ENCODE data around the gene ERGIC3. TPM values are rescaled to one million over a fixed set of nuclear protein-coding genes. Genes with fewer than 3 reads are reported as not detected.
A peak's percentile ranks its signal among the peaks of the same experiment; 100 is the strongest.

The ERGIC3 gene
- total and polyA plus RNA-seq, 2 of the 13 experiments (the other 11 are each of a cell fraction or from before 2014, with no cell fraction given) = 407 to 670 TPM

DNA sequence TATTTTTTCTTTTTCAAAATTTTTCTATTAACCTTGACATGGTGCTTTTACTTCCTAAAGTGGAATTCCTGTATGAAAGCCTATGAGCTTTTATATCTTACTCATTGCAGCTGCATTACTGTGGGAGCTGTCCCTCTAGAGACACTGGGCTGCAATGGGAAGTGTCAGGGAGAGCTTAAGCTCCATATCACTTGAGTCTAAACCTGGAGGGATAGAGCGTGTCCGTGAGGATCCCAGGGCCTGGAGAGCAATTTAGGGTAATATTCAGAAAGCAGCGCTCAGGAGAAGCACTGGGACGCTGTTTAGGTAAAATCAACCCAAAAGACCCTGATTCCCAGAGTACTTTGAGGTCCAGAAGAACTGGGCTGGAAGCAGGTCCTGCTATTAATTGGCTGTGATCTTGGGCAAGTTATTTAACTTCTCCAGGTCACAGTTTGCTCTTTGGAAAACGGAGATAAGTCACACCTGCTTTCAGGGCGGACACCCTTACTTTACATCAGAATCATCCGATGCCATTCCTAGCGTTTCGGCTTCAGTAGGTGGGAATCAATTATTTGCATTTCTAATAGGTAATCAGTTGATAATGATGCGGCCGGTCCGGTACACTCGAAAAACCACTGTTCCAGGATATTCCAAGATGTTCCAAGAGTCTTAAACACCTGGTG, 628 bp upstream of the ERGIC3 start (continued):
- TF ChIP-seq HOXD1 (CRISPR knock-in tag; IDR thresholded peaks at IDR 0.05) = no peak
- no peak for TF ChIP-seq NFYC (CRISPR knock-in tag; IDR thresholded peaks at IDR 0.05)
- no peak for TF ChIP-seq KDM1A (CRISPR knock-in tag; IDR thresholded peaks at IDR 0.05)
- no peak for TF ChIP-seq ZNF350 (CRISPR knock-in tag; IDR thresholded peaks at IDR 0.05; ENCODE audit: borderline replicate concordance, low read depth)
- TF ChIP-seq MAFK (conservative IDR thresholded peaks at IDR 0.05 in 1 of 2, IDR thresholded peaks at IDR 0.05 in 1 of 2; ENCODE audit: low read length in 2 of 2) = no peak
- TF ChIP-seq WIZ (CRISPR knock-in tag; IDR thresholded peaks at IDR 0.05) = no peak; the same call in 1 of the 2 replicates

- Histone ChIP-seq H3K36me3 (replicated peaks in 1 of 2; ENCODE audit: control insufficient read depth in 1 of 2, insufficient read depth in 2 of 2, low read length in 2 of 2) (peaks cover 13 to 27% of the 10 kb centered on the region in 2 experiments; a peak in 4 of 5 replicates), H3K27ac (ENCODE audit: extremely low read length, insufficient read depth, low read length) (no peak overlapping the region), H3K79me2 (ENCODE audit: insufficient read depth, low read length) (peaks cover 11% of the 10 kb centered on the region), H3K4me1 (ENCODE audit: insufficient read depth, low read length) (peaks cover 29% of the 10 kb centered on the region), H3K4me2 (ENCODE audit: low read depth, low read length) (peak overlapping the region; percentile 97), H3K27me3 (ENCODE audit: control insufficient read depth in 1 of 2, insufficient read depth in 2 of 2, low read length in 2 of 2) (no peaks in the 10 kb centered on the region), H4K20me1 (ENCODE audit: insufficient read depth, low read length) (no peaks in the 10 kb centered on the region), H2AFZ (ENCODE audit: low read length) (no peak overlapping the region), H3K9me3 (ENCODE audit: low read length) (no peaks in the 10 kb centered on the region), H3K9ac (ENCODE audit: insufficient read depth, low read depth, low read length) (peak overlapping the region; percentile 93), H3K4me3 (replicated peaks in 1 of 3; ENCODE audit: insufficient read depth in 1 of 3, low read depth in 2 of 3, low read length in 3 of 3) (peak overlapping the region in 2 of 3 experiments; percentile 79 to 93; a peak in 4 of 6 replicates)
- no peak for ATAC-seq
- POLR2A ChIA-PET = interaction anchor here (1.2 to 4.0 kb wide), 7 partner anchors 8 to 259 kb away, joined by 4 to 41 read pairs (median 13); partner anchors contain the start of genes CEP250, EIF6 and RBM39
- CTCF ChIA-PET (ENCODE audit: low intra/inter-chr PET ratio, low total read pairs) = no interaction called here
- no peak for FAIRE-seq
- no TSS peak for BruUV-seq (replicated peaks)
- 100% methylated on average over 1 of the region's 1 CpG for WGBS (ENCODE audit: low lambda C conversion rate)
- in situ Hi-C loops (cut with HindIII; ENCODE audit: extremely low pct_ligation_motif_present, low pct_unique_long_range_greater_than_20kb) = no loop called here
- intact Hi-C loops (cut with micrococcal nuclease; ENCODE audit: unreplicated experiment) = loop anchor here (5.0 kb wide), 2 partner anchors 74 to 76 kb away; partner anchors contain the start of gene SPAG4
- DNase-seq (ENCODE audit: low spot score) = no peak
- TF ChIP-seq, protein P1, sequence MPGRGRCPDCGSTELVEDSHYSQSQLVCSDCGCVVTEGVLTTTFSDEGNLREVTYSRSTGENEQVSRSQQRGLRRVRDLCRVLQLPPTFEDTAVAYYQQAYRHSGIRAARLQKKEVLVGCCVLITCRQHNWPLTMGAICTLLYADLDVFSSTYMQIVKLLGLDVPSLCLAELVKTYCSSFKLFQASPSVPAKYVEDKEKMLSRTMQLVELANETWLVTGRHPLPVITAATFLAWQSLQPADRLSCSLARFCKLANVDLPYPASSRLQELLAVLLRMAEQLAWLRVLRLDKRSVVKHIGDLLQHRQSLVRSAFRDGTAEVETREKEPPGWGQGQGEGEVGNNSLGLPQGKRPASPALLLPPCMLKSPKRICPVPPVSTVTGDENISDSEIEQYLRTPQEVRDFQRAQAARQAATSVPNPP (CRISPR knock-in tag; IDR thresholded peaks at IDR 0.05) = no peak
- TF ChIP-seq FOXO1 (CRISPR knock-in tag; IDR thresholded peaks at IDR 0.05) (no peak), NR2F6 (IDR thresholded peaks at IDR 0.05) (no peak), NR2F6 (CRISPR knock-in tag; IDR thresholded peaks at IDR 0.05) (no peak), MEIS1 (CRISPR knock-in tag; IDR thresholded peaks at IDR 0.05; ENCODE audit: borderline replicate concordance) (0 out of 2 replicates have a peak, but pooled peaks have one; percentile 43), FOXC1 (CRISPR knock-in tag; IDR thresholded peaks at IDR 0.05; ENCODE audit: borderline replicate concordance) (no peak)
- TF ChIP-seq, protein P2, sequence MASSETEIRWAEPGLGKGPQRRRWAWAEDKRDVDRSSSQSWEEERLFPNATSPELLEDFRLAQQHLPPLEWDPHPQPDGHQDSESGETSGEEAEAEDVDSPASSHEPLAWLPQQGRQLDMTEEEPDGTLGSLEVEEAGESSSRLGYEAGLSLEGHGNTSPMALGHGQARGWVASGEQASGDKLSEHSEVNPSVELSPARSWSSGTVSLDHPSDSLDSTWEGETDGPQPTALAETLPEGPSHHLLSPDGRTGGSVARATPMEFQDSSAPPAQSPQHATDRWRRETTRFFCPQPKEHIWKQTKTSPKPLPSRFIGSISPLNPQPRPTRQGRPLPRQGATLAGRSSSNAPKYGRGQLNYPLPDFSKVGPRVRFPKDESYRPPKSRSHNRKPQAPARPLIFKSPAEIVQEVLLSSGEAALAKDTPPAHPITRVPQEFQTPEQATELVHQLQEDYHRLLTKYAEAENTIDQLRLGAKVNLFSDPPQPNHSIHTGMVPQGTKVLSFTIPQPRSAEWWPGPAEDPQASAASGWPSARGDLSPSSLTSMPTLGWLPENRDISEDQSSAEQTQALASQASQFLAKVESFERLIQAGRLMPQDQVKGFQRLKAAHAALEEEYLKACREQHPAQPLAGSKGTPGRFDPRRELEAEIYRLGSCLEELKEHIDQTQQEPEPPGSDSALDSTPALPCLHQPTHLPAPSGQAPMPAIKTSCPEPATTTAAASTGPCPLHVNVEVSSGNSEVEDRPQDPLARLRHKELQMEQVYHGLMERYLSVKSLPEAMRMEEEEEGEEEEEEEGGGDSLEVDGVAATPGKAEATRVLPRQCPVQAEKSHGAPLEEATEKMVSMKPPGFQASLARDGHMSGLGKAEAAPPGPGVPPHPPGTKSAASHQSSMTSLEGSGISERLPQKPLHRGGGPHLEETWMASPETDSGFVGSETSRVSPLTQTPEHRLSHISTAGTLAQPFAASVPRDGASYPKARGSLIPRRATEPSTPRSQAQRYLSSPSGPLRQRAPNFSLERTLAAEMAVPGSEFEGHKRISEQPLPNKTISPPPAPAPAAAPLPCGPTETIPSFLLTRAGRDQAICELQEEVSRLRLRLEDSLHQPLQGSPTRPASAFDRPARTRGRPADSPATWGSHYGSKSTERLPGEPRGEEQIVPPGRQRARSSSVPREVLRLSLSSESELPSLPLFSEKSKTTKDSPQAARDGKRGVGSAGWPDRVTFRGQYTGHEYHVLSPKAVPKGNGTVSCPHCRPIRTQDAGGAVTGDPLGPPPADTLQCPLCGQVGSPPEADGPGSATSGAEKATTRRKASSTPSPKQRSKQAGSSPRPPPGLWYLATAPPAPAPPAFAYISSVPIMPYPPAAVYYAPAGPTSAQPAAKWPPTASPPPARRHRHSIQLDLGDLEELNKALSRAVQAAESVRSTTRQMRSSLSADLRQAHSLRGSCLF (CRISPR knock-in tag; IDR thresholded peaks at IDR 0.05; ENCODE audit: borderline replicate concordance) = no peak
- TF ChIP-seq, protein P3, sequence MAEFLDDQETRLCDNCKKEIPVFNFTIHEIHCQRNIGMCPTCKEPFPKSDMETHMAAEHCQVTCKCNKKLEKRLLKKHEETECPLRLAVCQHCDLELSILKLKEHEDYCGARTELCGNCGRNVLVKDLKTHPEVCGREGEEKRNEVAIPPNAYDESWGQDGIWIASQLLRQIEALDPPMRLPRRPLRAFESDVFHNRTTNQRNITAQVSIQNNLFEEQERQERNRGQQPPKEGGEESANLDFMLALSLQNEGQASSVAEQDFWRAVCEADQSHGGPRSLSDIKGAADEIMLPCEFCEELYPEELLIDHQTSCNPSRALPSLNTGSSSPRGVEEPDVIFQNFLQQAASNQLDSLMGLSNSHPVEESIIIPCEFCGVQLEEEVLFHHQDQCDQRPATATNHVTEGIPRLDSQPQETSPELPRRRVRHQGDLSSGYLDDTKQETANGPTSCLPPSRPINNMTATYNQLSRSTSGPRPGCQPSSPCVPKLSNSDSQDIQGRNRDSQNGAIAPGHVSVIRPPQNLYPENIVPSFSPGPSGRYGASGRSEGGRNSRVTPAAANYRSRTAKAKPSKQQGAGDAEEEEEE (CRISPR knock-in tag; IDR thresholded peaks at IDR 0.05; ENCODE audit: borderline replicate concordance) = no peak
These were observed 1.1 kb downstream of the ERGIC3 start for GRCh38 chr20:35542990-35543389.
